Nephron progenitor cell (in vitro differentiated cells): ENCODE results near the gene KCTD12.

Source experiments
- DNase-seq: peaks from one replicate; pipeline ENCODE4 v3.0.0; 2021
- H3K27ac Mint-ChIP-seq: 2 replicates; pipeline ENCODE4 v1.8.0; 2021; ENCODE audit warnings: mild to moderate bottlenecking, moderate library complexity, mixed read lengths
- H3K27me3 Mint-ChIP-seq: 2 replicates; pipeline ENCODE4 v1.8.0; 2021; ENCODE audit warnings: mild to moderate bottlenecking, low read depth, mixed read lengths; ENCODE audit not compliant: poor library complexity
- H3K36me3 Mint-ChIP-seq: 2 replicates; pipeline ENCODE4 v1.8.0; 2021; ENCODE audit warnings: low read depth, mixed read lengths
- H3K4me1 Mint-ChIP-seq: 2 replicates; pipeline ENCODE4 v1.8.0; 2021; ENCODE audit warnings: mixed read lengths
- H3K4me3 Mint-ChIP-seq: 2 replicates; pipeline ENCODE4 v1.8.0; 2021; ENCODE audit warnings: mild to moderate bottlenecking, moderate library complexity, mixed read lengths
- H3K9me3 Mint-ChIP-seq: 2 replicates; pipeline ENCODE4 v1.8.0; 2021; ENCODE audit warnings: mild to moderate bottlenecking, moderate library complexity, mixed read lengths
- TF ChIP-seq, protein P1 (sequence below): fragments of 200-600 bp; sonication (generic); IDR thresholded peaks from 2 replicates; pipeline ENCODE4 v1.5.0; 2021; ENCODE audit warnings: antibody characterized with exemption

The KCTD12 gene

DNA sequence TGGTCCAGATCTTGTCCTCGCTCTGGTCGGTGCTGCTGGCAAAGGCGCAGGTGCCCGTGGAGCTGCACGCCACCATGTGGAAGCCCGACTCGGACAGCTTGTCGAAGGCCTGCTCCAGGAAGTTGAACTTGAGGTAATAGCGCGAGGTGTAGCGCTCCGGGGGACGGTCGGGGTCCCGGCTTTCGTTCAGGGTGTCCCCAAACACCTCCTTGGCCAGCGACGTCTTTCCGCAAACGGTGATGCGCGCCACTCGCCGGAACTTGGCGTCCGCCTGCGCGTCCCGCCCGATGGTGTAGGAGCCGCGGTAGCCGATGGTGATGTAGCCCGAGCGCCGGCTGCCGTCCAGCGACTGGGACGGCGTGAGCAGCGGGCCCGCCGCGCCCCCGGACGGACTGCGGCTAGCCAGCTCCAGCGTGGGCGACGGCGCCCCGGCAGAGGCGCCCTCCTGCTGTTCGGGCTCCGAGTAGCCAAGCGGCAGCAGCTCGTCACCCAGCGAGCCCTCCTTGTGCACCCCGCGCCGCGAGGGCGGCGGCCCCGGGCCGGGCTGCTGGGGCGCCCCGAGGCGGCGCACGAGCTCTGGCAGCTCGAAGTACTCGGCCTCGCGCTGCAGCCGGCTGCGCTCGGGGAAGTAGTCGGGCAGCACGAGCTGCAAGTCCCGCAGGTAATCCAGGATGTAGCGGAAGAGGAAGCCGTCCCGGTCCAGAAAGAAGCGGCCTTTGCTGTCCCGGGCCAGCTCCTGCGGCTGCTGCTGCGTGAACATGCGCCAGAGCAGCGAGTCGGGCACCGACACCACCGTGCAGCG, 801 bp downstream of the KCTD12 start:
- peak; percentile 68 for DNase-seq
- peak overlapping the region; percentile 83 for H3K4me3 Mint-ChIP-seq
- H3K36me3 Mint-ChIP-seq: no peaks in the 10 kb centered on the region
- TF ChIP-seq, protein P1, sequence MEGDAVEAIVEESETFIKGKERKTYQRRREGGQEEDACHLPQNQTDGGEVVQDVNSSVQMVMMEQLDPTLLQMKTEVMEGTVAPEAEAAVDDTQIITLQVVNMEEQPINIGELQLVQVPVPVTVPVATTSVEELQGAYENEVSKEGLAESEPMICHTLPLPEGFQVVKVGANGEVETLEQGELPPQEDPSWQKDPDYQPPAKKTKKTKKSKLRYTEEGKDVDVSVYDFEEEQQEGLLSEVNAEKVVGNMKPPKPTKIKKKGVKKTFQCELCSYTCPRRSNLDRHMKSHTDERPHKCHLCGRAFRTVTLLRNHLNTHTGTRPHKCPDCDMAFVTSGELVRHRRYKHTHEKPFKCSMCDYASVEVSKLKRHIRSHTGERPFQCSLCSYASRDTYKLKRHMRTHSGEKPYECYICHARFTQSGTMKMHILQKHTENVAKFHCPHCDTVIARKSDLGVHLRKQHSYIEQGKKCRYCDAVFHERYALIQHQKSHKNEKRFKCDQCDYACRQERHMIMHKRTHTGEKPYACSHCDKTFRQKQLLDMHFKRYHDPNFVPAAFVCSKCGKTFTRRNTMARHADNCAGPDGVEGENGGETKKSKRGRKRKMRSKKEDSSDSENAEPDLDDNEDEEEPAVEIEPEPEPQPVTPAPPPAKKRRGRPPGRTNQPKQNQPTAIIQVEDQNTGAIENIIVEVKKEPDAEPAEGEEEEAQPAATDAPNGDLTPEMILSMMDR: no peak
- H3K27me3 Mint-ChIP-seq: peaks cover 65% of the 10 kb centered on the region
- H3K27ac Mint-ChIP-seq: no peak overlapping the region
- H3K9me3 Mint-ChIP-seq: no peaks in the 10 kb centered on the region
- peaks cover 22% of the 10 kb centered on the region for H3K4me1 Mint-ChIP-seq

DNA sequence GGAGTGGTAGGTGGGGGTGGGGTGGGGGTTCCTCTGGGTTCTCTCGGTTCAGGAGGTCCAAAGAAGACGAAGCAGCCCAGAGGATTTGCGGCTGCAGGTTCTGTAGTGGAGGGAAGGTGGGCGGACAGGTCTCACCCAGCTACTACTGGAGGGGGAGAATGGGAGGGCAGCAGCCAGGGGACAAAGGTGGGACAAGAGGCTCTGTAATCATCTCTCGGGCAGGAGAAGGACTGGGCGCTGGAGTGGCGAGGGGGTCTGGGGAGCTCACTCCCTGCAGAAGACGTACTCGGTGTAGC, 1.4 kb downstream of the KCTD12 start:
- DNase-seq: no peak
- TF ChIP-seq, protein P1: no peak
- peak overlapping the region; percentile 83 for H3K4me3 Mint-ChIP-seq
- H3K9me3 Mint-ChIP-seq: no peaks in the 10 kb centered on the region
- H3K36me3 Mint-ChIP-seq: no peaks in the 10 kb centered on the region
- H3K27me3 Mint-ChIP-seq: peaks cover 59% of the 10 kb centered on the region
- no peak overlapping the region for H3K27ac Mint-ChIP-seq
- H3K4me1 Mint-ChIP-seq: peaks cover 22% of the 10 kb centered on the region

DNA sequence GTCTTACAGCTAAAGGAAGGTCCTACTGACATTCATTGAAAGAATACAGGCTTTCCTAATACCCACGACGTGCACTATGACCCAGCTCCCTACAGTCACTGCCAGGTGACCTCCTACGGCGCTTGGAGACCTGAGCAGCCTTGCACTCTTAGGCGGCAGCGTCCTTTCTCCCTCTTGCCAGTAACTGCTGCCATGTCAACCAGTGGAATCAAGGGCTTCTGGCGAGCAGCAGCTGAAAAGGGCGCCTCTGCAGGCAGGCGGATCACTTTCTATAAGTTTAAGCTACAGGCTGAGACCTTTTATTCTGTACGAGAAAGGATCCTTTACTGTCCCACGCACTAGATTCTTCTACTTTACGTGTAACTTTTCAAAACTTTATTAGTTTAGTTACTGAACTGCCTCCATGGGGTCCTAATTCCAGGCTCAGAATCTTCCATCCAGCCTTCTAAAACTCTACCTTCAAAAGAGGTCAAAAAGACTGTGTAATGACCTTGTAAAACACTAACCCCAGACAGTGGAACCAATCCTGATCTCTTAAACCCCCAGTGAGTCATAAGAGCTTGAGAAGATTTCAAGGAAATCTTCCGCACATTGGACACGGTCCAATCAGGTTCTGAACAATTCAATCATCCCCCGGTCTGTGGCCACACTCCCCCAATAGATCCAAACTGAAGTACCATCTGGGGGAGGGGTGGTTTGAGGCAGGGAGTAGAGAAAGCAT, 1.9 kb downstream of the KCTD12 start:
- peaks cover 54% of the 10 kb centered on the region for H3K27me3 Mint-ChIP-seq
- no peak overlapping the region for H3K27ac Mint-ChIP-seq
- peak overlapping the region; percentile 83 for H3K4me3 Mint-ChIP-seq
- DNase-seq: peak; percentile 17
- no peaks in the 10 kb centered on the region for H3K36me3 Mint-ChIP-seq
- H3K9me3 Mint-ChIP-seq: no peaks in the 10 kb centered on the region
- H3K4me1 Mint-ChIP-seq: peaks cover 22% of the 10 kb centered on the region
- TF ChIP-seq, protein P1: no peak

DNA sequence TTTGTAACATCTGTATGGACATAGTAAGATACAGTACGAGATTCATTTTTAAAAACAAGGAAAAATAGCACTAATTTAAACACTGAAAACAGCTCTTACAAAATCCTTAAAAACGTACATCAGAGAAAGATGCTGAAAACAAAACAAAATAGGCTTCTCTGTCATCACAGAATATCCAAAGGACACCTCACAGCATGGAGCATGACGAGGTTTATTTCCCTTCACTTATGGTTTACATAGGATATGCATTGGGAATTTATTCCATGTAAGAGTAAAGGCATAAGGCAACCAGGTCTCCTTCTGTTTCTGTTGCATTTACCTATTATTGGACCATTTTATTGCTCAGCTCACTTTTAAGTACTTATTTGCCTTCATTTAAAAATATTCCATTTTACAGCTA, 3.0 kb downstream of the KCTD12 start:
- no peaks in the 10 kb centered on the region for H3K9me3 Mint-ChIP-seq
- DNase-seq: no peak
- H3K27me3 Mint-ChIP-seq: peaks cover 43% of the 10 kb centered on the region
- TF ChIP-seq, protein P1: no peak
- H3K4me1 Mint-ChIP-seq: peaks cover 22% of the 10 kb centered on the region
- H3K4me3 Mint-ChIP-seq: no peak overlapping the region
- H3K27ac Mint-ChIP-seq: no peak overlapping the region
- H3K36me3 Mint-ChIP-seq: no peaks in the 10 kb centered on the region

DNA sequence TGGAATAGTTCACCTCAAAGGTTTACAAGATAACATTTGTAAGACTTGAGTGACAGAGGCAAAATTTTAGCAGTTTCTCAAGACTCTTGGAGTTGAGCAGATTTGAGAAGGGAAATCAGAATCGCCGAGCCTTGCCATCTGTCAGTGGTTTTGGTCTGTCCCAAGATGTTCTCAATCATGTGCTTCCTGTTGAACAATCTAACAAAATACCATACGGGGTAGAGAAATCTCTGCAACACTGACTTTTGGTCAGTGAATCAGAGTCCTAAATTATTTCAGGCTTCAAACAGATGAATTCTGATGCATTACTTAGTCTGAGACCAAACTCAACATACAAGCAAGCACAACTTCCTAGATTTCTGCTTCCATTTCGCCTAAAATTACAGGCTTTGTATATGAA, 3.8 kb downstream of the KCTD12 start:
- no peak for DNase-seq
- Mint-ChIP-seq H3K36me3 (no peaks in the 10 kb centered on the region), H3K4me3 (no peak overlapping the region), H3K4me1 (peaks cover 20% of the 10 kb centered on the region), H3K27ac (no peak overlapping the region), H3K27me3 (peaks cover 35% of the 10 kb centered on the region), H3K9me3 (no peaks in the 10 kb centered on the region)
- TF ChIP-seq, protein P1: no peak
